Astrocyte of the hippocampus (primary cell): Measurements from ENCODE around the gene BLTP1.

Experiments used
- DNase-seq: peaks from one replicate; pipeline ENCODE4 v3.0.0; 2011; ENCODE audit warnings: low read depth, low spot score

The BLTP1 gene

DNA sequence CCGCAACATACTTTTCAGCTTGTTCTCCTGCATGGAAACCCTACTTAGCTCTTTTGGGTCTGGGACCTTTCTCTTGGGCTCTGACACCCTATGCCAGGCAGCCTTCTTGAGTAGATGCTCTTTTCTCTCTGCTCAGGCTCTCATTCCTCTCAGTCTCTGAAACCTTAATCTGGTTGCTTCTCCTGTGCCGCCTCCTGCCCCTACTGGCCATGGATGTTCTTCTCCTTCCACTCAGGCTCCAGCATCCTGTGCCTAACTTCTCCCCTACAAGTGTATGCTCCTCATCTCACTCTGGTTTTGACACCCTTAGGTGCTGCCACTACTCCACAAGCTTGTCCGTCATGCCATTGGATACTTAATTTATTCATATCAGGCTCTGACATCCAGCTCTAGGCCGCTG is 15.2 kb downstream of the BLTP1 start:
- no peak for DNase-seq

GRCh38 chr4:122170775-122171174 is 18.6 kb downstream of the BLTP1 start:
- no peak for DNase-seq

DNA sequence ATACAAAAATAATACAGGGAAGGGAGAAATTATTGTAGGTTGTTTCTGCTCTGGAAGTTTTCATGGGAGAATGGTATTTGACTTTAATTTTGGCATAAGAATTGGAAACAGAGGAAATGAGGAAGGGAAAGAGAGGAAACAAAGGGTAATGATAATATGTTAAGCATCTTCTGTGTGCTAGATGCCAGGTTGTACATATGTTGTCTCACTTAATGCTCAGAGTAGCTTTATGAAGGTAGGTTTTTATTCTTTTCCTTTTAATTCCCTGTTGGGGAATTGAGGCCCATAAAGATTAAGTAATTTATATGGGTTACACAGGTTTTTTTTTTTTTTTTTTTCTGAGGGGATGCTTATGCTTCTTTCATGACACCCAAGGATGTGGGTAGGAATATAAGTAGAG is 19.2 kb downstream of the BLTP1 start:
- DNase-seq = no peak

DNA sequence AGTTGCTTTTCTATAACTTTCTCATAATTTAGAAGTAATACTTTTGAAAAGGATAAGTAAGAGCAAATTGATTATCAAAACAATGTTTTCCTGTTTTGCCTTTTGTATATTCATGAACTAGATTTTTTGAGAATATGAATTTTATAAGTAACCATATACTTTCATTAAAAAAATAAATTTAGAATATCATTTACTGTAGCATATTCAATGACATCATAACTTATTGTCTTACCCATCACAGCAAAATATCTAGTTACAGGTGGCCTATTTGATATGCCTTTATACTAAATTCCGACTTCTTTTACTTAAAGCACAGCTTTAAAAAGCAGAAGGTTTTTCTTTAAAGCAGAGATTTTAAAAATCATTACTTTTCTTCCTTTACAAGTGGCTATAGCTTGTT is 20.1 kb downstream of the BLTP1 start:
- DNase-seq = no peak

DNA sequence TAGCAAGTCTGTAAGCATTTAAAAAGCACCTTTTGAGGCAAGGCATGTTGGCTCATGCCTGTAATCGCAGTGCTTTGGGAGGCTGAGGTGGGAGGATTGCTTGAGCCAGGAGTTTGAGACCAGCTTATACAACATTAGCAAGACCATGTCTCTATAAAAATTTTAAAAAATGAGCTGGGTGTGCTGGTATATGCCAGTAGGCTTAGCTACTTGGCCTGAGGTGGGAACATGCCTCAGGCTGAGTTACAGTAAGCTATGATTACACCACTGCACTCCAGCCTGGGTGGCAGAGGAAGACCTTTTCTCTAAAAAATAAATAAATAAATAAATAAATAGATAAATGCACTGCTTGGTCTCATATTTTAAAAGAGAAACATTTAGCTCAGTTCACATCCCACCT is 26.8 kb downstream of the BLTP1 start:
- no peak for DNase-seq

DNA sequence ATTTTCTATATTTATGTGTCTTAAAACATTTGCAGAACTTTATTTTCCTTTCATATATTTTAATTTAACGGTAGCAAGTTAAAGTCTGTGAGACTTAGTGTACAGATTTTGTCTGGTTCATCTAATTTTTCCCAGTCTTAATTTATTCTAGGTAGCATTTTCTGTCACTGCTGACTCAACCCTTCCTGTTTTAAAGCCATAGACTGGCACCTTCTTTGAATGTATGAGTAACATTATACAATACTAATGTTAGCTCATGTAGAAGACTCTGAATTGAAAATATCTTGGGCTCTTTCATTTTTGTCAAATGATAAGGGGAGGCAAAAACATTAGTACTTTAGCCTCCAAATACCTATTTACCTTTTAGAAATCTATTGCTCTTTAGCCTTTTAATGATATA is 43.6 kb downstream of the BLTP1 start:
- peak; percentile 4 for DNase-seq
